GM12874 (cell line): ENCODE measurements around the gene VSX1.

Experiments used
- TF ChIP-seq, protein P1 (sequence below): IDR thresholded peaks from 2 replicates; pipeline ENCODE4 v1.5.1; 2011; ENCODE audit warnings: low read depth, mild to moderate bottlenecking, control low read depth, low read length, moderate library complexity; ENCODE audit not compliant: insufficient read depth

Gene VSX1

DNA sequence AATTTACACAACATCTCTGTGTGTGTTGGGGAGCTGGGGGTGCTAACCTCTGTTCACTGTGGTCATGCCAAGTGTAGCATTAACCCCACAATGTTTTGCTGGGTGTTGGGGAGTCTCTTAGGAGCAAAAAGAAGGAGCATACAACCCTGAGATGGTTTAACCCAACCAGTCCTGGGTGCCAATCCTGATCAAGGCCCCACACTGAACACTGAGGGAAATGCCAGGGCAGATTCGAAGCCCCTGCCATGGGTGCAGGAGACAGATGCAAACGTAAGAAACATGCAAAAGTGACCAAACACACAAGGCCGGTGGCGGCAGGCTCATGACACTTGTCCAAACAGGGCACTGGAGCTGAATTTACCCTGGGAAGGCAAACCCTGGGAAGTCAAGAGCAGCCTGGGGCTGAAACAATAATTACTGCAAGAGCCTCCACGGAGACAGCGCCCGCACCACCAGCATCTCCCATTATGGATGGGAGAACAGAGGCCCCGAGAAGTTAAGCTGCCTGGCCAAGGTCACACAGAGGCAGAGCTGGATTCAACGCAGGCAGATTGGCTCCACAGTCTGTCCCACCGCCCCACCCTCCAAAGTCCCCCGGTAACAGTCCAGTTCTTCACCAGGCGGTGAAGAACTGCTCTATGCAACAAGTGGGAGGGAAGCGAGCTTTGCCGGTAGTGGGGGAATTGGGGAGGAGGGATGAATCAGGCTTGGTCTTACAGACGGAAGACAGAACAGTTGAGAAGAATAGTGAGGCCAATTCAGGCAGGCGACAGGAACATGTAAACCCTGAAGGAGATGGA, 32.5 kb downstream of the VSX1 start:
- TF ChIP-seq, protein P1, sequence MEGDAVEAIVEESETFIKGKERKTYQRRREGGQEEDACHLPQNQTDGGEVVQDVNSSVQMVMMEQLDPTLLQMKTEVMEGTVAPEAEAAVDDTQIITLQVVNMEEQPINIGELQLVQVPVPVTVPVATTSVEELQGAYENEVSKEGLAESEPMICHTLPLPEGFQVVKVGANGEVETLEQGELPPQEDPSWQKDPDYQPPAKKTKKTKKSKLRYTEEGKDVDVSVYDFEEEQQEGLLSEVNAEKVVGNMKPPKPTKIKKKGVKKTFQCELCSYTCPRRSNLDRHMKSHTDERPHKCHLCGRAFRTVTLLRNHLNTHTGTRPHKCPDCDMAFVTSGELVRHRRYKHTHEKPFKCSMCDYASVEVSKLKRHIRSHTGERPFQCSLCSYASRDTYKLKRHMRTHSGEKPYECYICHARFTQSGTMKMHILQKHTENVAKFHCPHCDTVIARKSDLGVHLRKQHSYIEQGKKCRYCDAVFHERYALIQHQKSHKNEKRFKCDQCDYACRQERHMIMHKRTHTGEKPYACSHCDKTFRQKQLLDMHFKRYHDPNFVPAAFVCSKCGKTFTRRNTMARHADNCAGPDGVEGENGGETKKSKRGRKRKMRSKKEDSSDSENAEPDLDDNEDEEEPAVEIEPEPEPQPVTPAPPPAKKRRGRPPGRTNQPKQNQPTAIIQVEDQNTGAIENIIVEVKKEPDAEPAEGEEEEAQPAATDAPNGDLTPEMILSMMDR: no peak

- TF ChIP-seq, protein P1: no peak
Observed at GRCh38 chr20:25048519-25048952, 33.4 kb downstream of the VSX1 start.

GRCh38 chr20:25047766-25048165, 34.2 kb downstream of the VSX1 start:
- TF ChIP-seq, protein P1: no peak

DNA sequence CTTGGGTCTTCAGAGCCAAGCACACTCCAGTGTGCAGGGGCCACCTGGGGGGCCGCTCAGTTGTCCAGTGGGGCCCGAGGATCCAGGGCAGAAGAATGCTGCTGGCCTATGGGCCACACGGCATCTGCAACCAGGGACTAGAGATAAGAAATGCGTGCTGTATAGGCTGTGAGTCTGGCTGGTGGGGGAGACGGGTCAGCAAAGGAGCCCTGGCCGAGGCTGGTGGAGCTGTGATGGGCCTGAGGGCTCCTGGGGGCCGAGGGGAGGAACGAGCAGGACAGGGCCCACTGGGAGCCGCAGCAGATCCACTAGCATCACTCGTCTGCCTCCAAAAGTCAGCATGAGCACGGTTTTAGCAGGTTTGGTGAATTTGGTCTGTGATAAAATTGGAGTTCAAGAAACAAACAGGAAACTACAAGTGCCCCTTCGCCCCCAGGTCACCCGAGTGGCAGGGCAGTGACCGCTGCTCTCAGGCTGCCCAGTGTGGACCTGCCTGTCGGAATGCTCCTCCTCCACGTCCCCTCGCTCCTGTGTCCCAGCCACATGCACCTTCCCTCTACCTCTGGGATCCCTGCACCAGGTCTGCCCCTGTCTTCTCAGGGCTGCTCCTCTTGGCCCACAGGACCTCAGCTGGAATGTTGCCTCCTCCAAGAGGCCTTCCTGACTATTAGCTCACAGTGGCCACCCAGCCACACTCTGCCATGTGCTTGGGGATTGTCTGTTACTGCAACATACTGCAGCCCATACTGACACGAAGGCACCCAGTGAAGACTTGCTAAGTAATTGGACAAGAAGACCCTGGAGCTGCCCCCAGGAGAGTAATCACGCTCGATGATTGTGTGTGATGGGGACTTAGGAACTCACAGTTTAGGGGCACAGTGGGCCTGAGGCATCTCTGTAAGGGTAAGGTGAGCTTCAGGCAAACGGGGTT, 34.9 kb downstream of the VSX1 start:
- TF ChIP-seq, protein P1: no peak

- TF ChIP-seq, protein P1: no peak
Observed at GRCh38 chr20:25046181-25046641, 35.7 kb downstream of the VSX1 start.

GRCh38 chr20:25045343-25045712, 36.6 kb downstream of the VSX1 start:
- TF ChIP-seq, protein P1: no peak

DNA sequence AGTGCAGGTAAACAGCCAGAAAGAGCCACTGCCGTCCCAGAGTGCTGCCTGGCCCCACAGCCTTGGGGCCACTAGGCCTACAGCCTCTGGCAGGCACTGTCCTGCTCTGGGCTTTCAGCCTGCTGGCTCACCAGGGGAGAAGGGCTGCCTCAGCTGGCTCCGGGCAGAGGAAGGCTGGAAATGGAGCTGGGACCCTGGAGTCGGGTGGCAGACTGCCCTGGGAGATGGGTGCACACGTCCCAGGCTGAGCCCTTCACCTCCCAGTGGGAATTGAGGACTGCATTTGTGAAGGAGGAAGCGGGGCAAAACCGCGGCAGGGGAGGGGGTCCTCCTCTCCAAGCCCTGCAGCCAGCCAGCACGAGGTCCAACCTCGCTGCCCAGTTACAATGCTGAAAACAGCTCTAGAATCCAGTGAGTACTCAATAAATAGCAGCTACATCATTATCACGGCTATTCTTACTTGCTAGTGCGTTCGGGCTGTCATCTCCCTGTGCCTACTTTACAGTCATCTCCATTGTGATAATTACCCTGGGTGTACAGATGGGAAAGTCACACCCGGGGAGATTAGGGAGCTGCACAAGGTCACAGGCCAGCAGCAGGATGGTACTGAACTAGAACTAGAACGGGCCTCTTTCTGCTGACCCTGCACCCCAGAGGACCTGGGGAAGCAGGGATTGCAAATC, 37.1 kb downstream of the VSX1 start:
- TF ChIP-seq, protein P1: no peak
